ENCODE results near the gene PDGFRB.

PDGFRB gene

DNA sequence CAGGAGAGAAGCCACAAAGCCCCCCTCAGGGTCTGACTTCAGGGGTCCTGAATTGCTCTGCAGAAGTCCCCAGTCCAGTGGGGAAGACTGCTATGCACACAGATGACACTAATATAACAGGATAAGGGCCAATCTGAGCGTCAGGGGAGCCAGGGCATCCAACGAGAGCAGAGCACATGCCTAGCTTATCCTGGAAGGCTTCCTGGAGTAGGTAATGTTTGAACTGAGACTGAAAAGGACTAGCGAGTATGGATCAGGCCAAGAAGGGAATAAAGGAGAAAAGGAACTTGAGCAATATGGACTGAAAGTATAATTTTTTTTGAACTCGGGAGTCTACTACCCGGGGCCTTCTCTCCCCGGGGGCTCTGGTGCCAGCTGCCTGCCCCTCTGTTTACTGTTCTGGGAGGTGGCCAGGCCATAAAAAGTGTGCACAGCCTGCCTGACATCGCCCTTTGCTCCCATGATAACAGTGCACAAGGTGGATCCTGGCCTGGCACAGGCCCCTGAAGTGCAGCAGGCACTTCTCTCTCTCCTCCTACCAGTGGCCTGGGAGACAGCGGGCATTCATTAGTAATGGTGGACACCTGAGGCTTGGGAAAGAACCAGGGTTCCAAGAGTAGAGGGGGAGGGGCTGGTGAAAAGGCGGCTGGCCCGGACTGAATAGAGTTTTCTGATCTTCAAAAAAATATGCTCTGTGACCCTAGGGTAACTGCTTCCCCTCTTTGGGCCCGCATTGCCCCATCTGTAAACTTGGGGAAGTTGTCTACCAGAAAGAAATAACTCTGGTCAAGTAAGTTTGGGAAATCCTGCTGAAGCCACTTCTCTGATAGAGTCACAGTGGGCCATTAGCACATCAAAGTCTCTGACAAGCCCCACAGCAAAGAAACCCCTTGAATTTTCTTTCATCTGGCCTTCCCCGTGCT, 29.6 kb upstream of the PDGFRB start:
- H3K27ac ChIP-seq: no peak overlapping the region
- in situ Hi-C loops (cut with HindIII; ENCODE audit: low pct_ligation_motif_present, low sequenced_read_pairs): no loop called here
- no peaks in the 10 kb centered on the region for H3K36me3 ChIP-seq (replicated peaks)
- no peak overlapping the region for H3K4me3 ChIP-seq (ENCODE audit: low read depth, low read length)
- peaks cover 19% of the 10 kb centered on the region for H3K27me3 ChIP-seq (replicated peaks)
- no peak for TF ChIP-seq CTCF (IDR thresholded peaks at IDR 0.05; ENCODE audit: low read depth, low read length, missing control alignments)
- DNase-seq: no peak

DNA sequence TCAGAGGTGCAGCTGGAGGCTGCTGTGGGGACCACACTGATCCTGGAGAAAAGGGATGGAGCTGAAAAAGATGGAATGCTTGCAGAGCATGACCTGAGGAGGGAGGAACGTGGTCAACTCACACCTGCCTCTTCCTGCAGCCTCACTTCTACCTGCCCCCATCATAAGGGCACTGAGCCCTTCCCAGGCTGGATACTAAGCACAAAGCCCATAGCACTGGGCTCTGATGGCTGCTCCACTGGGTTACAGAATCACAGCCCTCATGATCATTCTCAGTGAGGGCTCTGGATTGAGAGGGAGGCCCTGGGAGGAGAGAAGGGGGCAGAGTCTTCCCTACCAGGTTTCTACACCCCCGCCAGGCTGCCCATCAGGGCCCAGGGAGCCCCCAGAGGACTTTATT, 28.4 kb upstream of the PDGFRB start:
- no peak for TF ChIP-seq CTCF (IDR thresholded peaks at IDR 0.05; ENCODE audit: low read depth, low read length, missing control alignments)
- Histone ChIP-seq H3K4me3 (ENCODE audit: low read depth, low read length) (no peak overlapping the region), H3K27me3 (replicated peaks) (peaks cover 6% of the 10 kb centered on the region), H3K36me3 (replicated peaks) (no peaks in the 10 kb centered on the region), H3K27ac (no peak overlapping the region)
- no peak for DNase-seq
- in situ Hi-C loops (cut with HindIII; ENCODE audit: low pct_ligation_motif_present, low sequenced_read_pairs): no loop called here

DNA sequence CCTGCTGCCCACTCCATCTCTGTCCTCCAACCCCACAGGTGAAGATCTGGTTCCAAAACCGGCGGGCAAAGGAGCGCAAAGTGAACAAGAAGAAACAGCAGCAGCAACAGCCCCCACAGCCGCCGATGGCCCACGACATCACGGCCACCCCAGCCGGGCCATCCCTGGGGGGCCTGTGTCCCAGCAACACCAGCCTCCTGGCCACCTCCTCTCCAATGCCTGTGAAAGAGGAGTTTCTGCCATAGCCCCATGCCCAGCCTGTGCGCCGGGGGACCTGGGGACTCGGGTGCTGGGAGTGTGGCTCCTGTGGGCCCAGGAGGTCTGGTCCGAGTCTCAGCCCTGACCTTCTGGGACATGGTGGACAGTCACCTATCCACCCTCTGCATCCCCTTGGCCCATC, 27.8 kb upstream of the PDGFRB start:
- Histone ChIP-seq H3K27ac (no peak overlapping the region), H3K36me3 (replicated peaks) (no peaks in the 10 kb centered on the region), H3K4me3 (ENCODE audit: low read depth, low read length) (no peak overlapping the region), H3K27me3 (replicated peaks) (peaks cover 5% of the 10 kb centered on the region)
- no peak for TF ChIP-seq CTCF (IDR thresholded peaks at IDR 0.05; ENCODE audit: low read depth, low read length, missing control alignments)
- in situ Hi-C loops (cut with HindIII; ENCODE audit: low pct_ligation_motif_present, low sequenced_read_pairs): no loop called here
- no peak for DNase-seq

- TF ChIP-seq CTCF (IDR thresholded peaks at IDR 0.05; ENCODE audit: low read depth, low read length, missing control alignments): no peak
- Histone ChIP-seq H3K27me3 (replicated peaks) (no peaks in the 10 kb centered on the region), H3K27ac (no peak overlapping the region), H3K36me3 (replicated peaks) (no peaks in the 10 kb centered on the region), H3K4me3 (ENCODE audit: low read depth, low read length) (no peak overlapping the region)
- in situ Hi-C loops (cut with HindIII; ENCODE audit: low pct_ligation_motif_present, low sequenced_read_pairs): no loop called here
- no peak for DNase-seq
Observed at GRCh38 chr5:150182774-150183173, 27.1 kb upstream of the PDGFRB start.

GRCh38 chr5:150181766-150182545, 26.3 kb upstream of the PDGFRB start:
- TF ChIP-seq CTCF (IDR thresholded peaks at IDR 0.05; ENCODE audit: low read depth, low read length, missing control alignments): no peak
- no peak for DNase-seq
- in situ Hi-C loops (cut with HindIII; ENCODE audit: low pct_ligation_motif_present, low sequenced_read_pairs): no loop called here
- H3K27me3 ChIP-seq (replicated peaks): no peaks in the 10 kb centered on the region
- H3K4me3 ChIP-seq (ENCODE audit: low read depth, low read length): no peak overlapping the region
- no peaks in the 10 kb centered on the region for H3K36me3 ChIP-seq (replicated peaks)
- no peak overlapping the region for H3K27ac ChIP-seq

Measured in brain microvascular endothelial cell (primary cell).